Kidney (tissue), 22 donors: ENCODE measurements around the gene CNOT9. TPM values are rescaled to one million over a fixed set of nuclear protein-coding genes. Genes with fewer than 3 reads are reported as not detected.
A peak's percentile ranks its signal among the peaks of the same experiment; 100 is the strongest.
"Not testable (repeated sequence)": the region's sequence is repeated elsewhere in the genome, so short reads cannot be mapped to it uniquely, and the experiment has no call there.

ENCODE experiments used
- DNase-seq, 5 donors: peaks; one replicate each; pipeline ENCODE4 v3.0.0-alpha.2; 2013 to 2020
- FAIRE-seq: peaks from 2 replicates; lab custom pipeline; 2012; peaks lifted over from hg19 to GRCh38; lab: Jason Lieb, UNC
- H3K27ac ChIP-seq, 2 donors: one replicate each; pipeline ENCODE4 v1.7.0; 2013; ENCODE audit warnings: low read depth in 2 of 2, low read length in 2 of 2, inconsistent platforms in 1 of 2
- H3K27me3 ChIP-seq: one replicate; pipeline ENCODE4 v1.7.1; 2013; ENCODE audit warnings: low read length, inconsistent platforms; ENCODE audit not compliant: control insufficient read depth, insufficient read depth
- H3K36me3 ChIP-seq, 3 donors: one replicate each; pipeline versions ENCODE4 v1.7.0 to v1.7.1; 2013; ENCODE audit warnings: low read length in 3 of 3, control low read depth in 1 of 3, inconsistent platforms in 1 of 3; ENCODE audit not compliant: insufficient read depth in 3 of 3, control insufficient read depth in 2 of 3
- H3K4me1 ChIP-seq, 3 donors: one replicate each; pipeline versions ENCODE4 v1.7.0 to v1.7.1; 2013; ENCODE audit warnings: low read length in 3 of 3, inconsistent platforms in 1 of 3, low read depth in 1 of 3; ENCODE audit not compliant: control insufficient read depth in 2 of 3, insufficient read depth in 2 of 3
- H3K4me3 ChIP-seq, 3 donors: one replicate each; pipeline versions ENCODE4 v1.7.0 to v1.8.1; 2013; ENCODE audit warnings: low read length in 3 of 3, control low read depth in 1 of 3, inconsistent platforms in 1 of 3
- H3K9ac ChIP-seq, 3 donors: one replicate each; pipeline versions ENCODE4 v1.7.0 to v1.7.1; 2013; ENCODE audit warnings: low read length in 3 of 3, control low read depth in 1 of 3, inconsistent platforms in 1 of 3
- H3K9me3 ChIP-seq, 3 donors: one replicate each; pipeline versions ENCODE4 v1.7.0 to v1.7.1; 2013; ENCODE audit warnings: low read length in 3 of 3, control low read depth in 1 of 3, inconsistent platforms in 1 of 3; ENCODE audit not compliant: control insufficient read depth in 2 of 3, insufficient read depth in 1 of 3
- CTCF ChIP-seq: IDR thresholded peaks from 3 replicates; pipeline ENCODE4 v1.5.1; 2012; ENCODE audit warnings: mild to moderate bottlenecking, moderate library complexity, borderline replicate concordance; ENCODE audit not compliant: insufficient read depth; ENCODE audit errors: extremely low read depth
- intact Hi-C: fragments of 100-400 bp; cut with DNase I; formaldehyde crosslinking; loops from one replicate; pipeline ENCODE4 v1.11.1; 2022
- long read RNA-seq, 10 donors: library from polyadenylated mRNA in 1 of 10; unstranded in 1 of 10; transcript quantifications; one replicate each; pipeline ENCODE4 v2.0.0 and lab custom pipeline, GENCODE V29; 2021 to 2026
- polyA plus RNA-seq: library from polyadenylated mRNA; stranded (reverse); fragments of 350-450 nt; fragmentation: Illumina TruSeq; extraction: RNeasy Lipid Tissue Mini Kit (QIAGEN cat#74804); gene quantifications from one replicate; pipeline ENCODE4 v1.2.3, GENCODE V29; 2014; ENCODE audit warnings: low read depth, low replicate concordance; ENCODE audit not compliant: insufficient read depth
- total RNA-seq: library from RNA; stranded (reverse); fragmentation: NEBNext Ultra II Directional; extraction: Animal tissue kit (Norgen Biotek cat#: 25700); gene quantifications from one replicate; pipeline ENCODE4 v1.2.1, GENCODE V29; 2021
- donor health status: control.
- donor health status: control.
- donor health status: control.
- donor health status: control.
- donor health status: control.
- donor health status: DM: yes; HTN: yes; CAD: no.
- donor health status: Normal renal cell carcinoma (clear cell type).

CNOT9 gene
- total RNA-seq = 35.8 TPM
- 12.6 TPM for polyA plus RNA-seq
- long read RNA-seq, donor 1, full-length matches to known transcripts = 5 of 15 reads
- long read RNA-seq, donor 1, partial matches to known transcripts = 10 of 15 reads
- long read RNA-seq, donor 1, other reads (novel, unspliced or antisense) = 0 of 15 reads
- long read RNA-seq, donor 2, full-length matches to known transcripts = 6 of 14 reads
- long read RNA-seq, donor 2, partial matches to known transcripts = 8 of 14 reads
- long read RNA-seq, donor 2, other reads (novel, unspliced or antisense) = 0 of 14 reads
- long read RNA-seq, donor 3, full-length matches to known transcripts = 9 of 9 reads
- long read RNA-seq, donor 3, partial matches to known transcripts = 0 of 9 reads
- long read RNA-seq, donor 3, other reads (novel, unspliced or antisense) = 0 of 9 reads
- long read RNA-seq, donor 4, full-length matches to known transcripts = 7 of 7 reads
- long read RNA-seq, donor 4, partial matches to known transcripts = 0 of 7 reads
- long read RNA-seq, donor 4, other reads (novel, unspliced or antisense) = 0 of 7 reads
- long read RNA-seq, donor 5 = 0 reads
- long read RNA-seq, donor 6, partial matches to known transcripts = 0 of 4 reads
- long read RNA-seq, donor 6, other reads (novel, unspliced or antisense) = 0 of 4 reads
- long read RNA-seq, donor 7, full-length matches to known transcripts = 5 of 15 reads
- long read RNA-seq, donor 7, partial matches to known transcripts = 1 of 15 reads
- long read RNA-seq, donor 7, other reads (novel, unspliced or antisense) = 9 of 15 reads
- long read RNA-seq, donor 8, full-length matches to known transcripts = 3 of 9 reads
- long read RNA-seq, donor 8, partial matches to known transcripts = 6 of 9 reads
- long read RNA-seq, donor 8, other reads (novel, unspliced or antisense) = 0 of 9 reads
- long read RNA-seq, donor 9, full-length matches to known transcripts = 3 of 3 reads
- long read RNA-seq, donor 9, partial matches to known transcripts = 0 of 3 reads
- long read RNA-seq, donor 9, other reads (novel, unspliced or antisense) = 0 of 3 reads
- long read RNA-seq, donor 10, full-length matches to known transcripts = 4 of 9 reads
- long read RNA-seq, donor 10, partial matches to known transcripts = 5 of 9 reads
- long read RNA-seq, donor 10, other reads (novel, unspliced or antisense) = 0 of 9 reads

GRCh38 chr2:218568190-218569037, at the start of gene CNOT9, which contains the start of gene USP37:
Gene CNOT9 (plus strand): TSS chr2:218568839. CDS start chr2:218568955, 116 bp downstream.
Gene USP37 (minus strand): TSS chr2:218568351. CDS start chr2:218558653, 9,698 bp downstream.
- FAIRE-seq (peak; percentile 23), DNase-seq (peak; percentile 99 to 100 (median 100))
- peaks cover 7 to 20% (median 14%) of the 10 kb centered on the region in 3 donors for H3K4me1 ChIP-seq
- H3K27ac ChIP-seq = peak within 1 kb of the TSS; percentile 95 to 97
- peak within 1 kb of the TSS; percentile 79 to 92 (median 83) for H3K4me3 ChIP-seq
- intact Hi-C loops = no loop called here
- peak within 1 kb of the TSS; percentile 75 to 94 (median 79) for H3K9ac ChIP-seq
- TF ChIP-seq CTCF = no peak
- H3K27me3 ChIP-seq = no peaks in the 10 kb centered on the region
- no peaks in the 10 kb centered on the region for H3K9me3 ChIP-seq
- H3K36me3 ChIP-seq = peaks cover 0 to 3% (median 0%) of the 10 kb centered on the region in 3 donors

- Histone ChIP-seq H3K27me3 (no peaks in the 10 kb centered on the region), H3K4me1 (no peaks in the 10 kb centered on the region), H3K36me3 (no peaks in the 10 kb centered on the region), H3K9ac (no peak overlapping the region), H3K9me3 (no peaks in the 10 kb centered on the region), H3K27ac (no peak overlapping the region), H3K4me3 (no peak overlapping the region)
- DNase-seq (no peak), FAIRE-seq (no peak)
- intact Hi-C loops = no loop called here
- TF ChIP-seq CTCF = no peak
These were observed 49.8 kb upstream of the CNOT9 start for GRCh38 chr2:218518876-218519275.

- Histone ChIP-seq H3K4me3 (no peak overlapping the region), H3K36me3 (peaks cover 0 to 8% (median 5%) of the 10 kb centered on the region in 3 donors), H3K27me3 (no peaks in the 10 kb centered on the region), H3K27ac (no peak overlapping the region), H3K9me3 (no peaks in the 10 kb centered on the region), H3K4me1 (no peaks in the 10 kb centered on the region), H3K9ac (no peak overlapping the region)
- intact Hi-C loops = no loop called here
- no peak for TF ChIP-seq CTCF
- FAIRE-seq (no peak), DNase-seq (no peak)
These were observed 45.0 kb upstream of the CNOT9 start for GRCh38 chr2:218523651-218524050.

- FAIRE-seq = not testable (repeated sequence)
- H3K36me3 ChIP-seq = peaks cover 7 to 22% (median 7%) of the 10 kb centered on the region in 3 donors
These were observed 40.2 kb upstream of the CNOT9 start for GRCh38 chr2:218528409-218528808.

More at GRCh38 chr2:218528409-218528808, 40.2 kb upstream of the CNOT9 start:
- H3K4me1 ChIP-seq, DNase-seq, H3K9me3 ChIP-seq, H3K27ac ChIP-seq, intact Hi-C loops, H3K27me3 ChIP-seq, H3K4me3 ChIP-seq, H3K9ac ChIP-seq: not testable (repeated sequence)
